Hematopoietic multipotent progenitor cell (in vitro differentiated cells): ENCODE data around the gene TMIGD2. TPM values are rescaled to one million over a fixed set of nuclear protein-coding genes. Genes with fewer than 3 reads are reported as not detected.
"Not testable (repeated sequence)": the region's sequence is repeated elsewhere in the genome, so short reads cannot be mapped to it uniquely, and the experiment has no call there.

ENCODE experiments used
- DNase-seq, 3 donors: peaks; one replicate each; pipeline ENCODE4 v3.0.0-alpha.2; 2011 to 2015; ENCODE audit warnings: low read depth in 2 of 3, low spot score in 2 of 3
- total RNA-seq: library from RNA; depleted of rRNA; stranded (reverse); fragments of >200 nt; gene quantifications from one replicate; pipeline ENCODE4 v1.2.3, GENCODE V29; 2012

The TMIGD2 gene
- total RNA-seq, 1 donor: 36.1 TPM

DNA sequence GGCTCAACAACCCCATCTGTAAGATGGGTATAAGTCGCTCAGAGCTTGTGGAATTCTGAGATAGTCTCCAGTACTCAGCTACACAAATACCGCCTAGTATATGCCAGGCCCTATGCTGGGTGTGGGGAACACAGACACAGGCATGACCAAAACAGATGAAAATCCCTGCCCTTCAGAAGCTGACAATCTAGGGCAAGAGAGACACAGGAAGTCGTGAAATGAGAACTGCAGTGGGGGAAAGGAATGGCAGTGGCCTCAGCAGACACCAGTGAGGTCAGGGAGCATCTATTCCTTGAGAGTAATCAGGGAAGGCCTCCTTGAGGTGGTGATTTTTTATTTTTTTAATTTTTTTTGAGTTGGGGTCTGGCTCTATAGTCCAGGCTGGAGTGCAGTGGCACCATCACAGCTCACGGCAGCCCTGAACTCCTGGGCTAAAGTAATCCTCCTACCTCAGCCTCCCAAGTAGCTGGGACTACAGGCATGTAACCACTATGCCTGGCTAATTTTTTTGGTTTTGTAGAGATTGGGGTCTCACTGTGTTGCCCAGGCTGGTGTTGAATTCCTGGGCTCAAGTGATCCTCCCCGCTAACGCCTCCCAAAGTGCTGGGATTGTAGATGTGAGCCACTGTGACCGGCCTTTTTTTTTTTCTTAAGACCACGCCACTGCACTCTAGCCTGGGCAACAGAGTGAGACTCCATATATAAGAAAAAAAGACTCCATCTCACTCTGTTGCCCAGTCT, 3.2 kb downstream of the TMIGD2 start:
- DNase-seq: no peak

DNA sequence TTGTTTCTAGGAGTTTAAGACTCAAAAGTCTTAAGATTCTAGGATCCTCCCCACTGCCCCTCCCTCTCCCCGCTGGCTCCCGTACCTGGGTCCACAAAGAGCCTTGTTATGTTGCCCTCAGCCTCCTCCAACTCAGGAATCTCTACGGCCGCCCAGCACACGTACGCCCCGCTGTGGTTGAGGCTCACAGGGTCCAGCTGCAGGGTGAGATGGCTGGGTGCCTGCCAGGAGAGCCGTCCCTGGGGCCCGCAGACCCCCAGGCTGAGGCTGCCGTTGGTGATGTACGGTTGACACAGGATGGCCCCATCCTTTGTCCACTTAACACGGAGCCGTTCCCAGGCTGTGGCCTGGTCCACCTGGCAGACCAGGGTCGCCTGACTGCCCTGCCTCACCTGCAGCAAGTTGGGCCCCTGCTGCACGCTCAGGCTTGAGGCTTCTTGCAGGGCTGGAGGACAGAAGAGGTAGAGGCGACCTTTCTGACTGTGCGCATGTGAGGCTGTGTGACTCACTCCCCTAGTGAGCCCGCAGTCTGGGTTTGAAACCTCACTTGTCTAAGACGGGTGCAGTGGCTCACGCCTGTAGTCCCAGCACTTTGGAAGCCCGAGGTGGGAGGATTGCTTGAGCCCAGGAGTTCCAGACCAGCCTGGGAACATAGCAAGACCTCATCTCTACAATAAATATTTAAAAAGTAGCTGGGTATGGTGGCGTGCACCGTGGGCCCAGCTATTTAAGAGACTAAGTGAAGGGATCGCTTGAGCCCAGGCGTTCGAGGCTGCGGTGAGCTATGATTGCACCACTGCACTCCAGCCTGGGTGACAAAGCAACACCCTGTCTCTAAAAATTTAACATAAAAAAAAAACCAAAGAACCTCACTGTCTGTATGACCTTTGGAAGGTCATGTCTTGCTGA, 4.0 kb downstream of the TMIGD2 start:
- DNase-seq: no peak

DNA sequence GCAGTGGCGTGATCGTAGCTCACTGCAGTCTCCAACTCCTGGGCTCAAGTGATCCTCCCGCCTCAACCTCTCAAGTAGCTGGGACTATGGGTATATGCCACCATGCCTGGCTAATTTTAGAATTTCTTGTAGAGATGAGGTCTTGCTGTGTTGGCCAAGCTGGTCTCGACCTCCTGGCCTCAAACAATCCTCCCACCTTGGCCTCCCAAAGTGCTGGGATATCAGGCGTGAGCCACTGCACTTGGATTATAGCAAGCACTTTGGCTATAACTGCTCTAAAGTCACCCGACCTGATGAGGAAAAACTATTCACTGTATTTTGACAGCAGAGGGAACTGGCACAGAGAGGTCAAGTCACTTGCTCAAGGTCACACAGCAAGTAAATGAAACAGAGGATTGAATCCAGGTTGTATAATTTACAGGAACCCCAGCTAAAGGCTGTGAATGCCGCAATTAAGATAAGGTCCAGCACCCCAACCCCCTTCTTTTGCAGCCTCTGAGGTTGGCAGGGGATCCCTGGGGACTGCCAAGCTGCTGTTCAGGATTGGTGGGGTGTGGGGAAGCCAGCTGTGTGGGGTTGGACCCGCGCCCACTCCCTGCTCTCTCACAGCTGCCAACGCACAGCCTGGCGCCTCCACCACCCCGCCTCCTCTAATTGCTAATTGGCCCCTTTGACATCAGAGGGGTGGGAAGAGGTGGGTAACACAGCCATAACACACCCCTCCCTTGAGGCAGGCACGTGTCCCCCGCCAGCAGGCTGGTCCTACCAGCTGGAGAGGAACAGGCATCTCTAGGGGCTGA, 6.0 kb downstream of the TMIGD2 start:
- DNase-seq: peak in 1 of 3 donors; percentile 45

DNA sequence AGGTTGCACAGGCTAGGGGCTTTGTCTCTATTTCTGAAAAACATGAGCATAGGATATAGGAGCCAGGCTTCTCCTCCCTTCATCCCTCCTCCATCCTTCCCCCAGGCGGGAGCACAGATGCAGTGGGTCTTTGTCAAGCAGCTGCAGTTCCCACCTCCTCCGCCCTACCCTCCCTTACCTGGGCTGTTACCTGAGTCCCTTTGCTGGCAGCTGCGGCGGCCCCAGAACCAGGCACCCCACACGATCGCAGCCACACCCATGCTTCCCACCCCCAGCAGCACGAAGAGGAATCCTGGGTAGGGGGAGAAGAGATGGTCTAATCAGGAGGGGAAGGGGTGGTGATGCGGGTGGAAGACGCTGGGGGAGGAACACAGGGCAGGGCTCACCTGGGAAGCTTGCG, 7.8 kb downstream of the TMIGD2 start:
- no peak for DNase-seq

DNA sequence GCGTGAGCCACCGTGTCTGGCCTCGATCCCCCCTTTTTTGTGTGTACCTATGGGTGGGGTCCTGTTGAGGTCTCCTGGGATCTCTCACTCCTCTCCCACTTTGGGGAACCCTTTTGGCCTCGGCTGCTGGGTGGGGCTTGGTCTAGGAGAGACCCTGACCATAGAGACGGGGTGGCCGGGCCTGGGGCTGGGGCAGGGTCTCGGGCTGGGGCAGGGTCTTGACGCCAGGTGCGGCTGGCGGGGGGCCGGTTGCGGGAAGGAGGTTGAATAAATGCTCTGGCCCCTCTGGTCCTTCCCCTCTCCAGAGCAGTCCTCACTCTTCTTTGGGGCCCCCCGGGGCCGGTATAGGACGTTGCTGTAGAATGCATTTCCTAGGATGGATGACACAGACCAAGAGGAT, 9.7 kb downstream of the TMIGD2 start:
- DNase-seq: no peak

DNA sequence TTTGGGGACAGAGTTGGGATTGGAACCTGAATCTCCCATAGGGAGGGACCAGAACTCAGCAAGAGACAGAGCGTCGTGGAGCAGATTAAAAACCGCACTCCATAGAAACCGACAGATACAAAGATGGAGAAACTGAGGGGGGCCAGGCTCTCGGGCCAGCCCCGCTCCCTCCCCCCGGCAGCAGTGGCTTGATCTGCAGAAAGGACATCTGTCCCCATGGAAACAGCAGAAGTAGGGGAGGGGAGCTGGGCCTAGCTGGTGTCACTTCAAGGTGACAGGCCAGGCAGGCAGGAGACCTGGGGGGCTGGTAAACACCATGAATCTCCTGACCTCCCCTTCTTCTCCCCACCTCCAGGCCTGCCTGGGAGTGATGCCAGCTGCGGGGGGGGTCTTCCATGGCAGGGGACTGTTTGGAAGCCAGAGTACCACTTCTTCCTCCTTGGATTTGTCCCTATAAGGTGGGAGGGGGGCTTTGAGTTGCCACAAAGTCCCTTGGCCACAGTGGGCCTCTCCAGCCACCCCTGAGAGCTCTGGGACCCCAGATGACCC, 10.9 kb downstream of the TMIGD2 start:
- DNase-seq: no peak

DNA sequence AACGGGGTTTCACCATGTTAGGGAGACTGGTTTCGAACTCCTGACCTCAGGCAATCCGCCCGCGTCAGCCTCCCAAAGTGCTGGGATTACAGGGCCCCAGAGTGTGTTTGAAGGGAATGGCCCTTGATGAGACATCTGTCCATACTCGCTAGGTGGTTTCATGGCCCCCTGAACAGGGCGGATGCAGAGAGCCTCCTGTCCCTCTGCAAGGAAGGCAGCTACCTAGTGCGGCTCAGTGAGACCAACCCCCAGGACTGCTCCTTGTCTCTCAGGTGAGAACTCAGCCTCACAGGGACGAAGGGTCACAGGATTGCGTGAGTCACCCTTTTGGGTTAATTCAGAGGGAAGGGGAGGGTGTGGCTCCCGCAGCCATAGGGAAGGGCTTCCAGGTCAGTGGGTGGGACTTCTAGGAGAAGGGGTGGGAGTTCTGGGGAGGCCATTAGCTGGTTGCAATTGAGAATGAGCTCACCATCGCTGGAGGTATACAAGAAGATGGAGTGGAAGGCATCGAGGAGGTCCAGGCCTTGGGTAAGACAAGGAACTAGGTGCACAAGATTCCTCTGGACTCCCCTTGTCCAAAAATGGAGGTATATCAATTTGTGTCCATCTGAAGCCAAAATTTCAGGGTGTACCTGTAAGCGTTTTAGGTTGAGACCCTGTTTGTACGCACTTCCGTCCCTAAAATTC, 14.0 kb downstream of the TMIGD2 start:
- no peak for DNase-seq

DNA sequence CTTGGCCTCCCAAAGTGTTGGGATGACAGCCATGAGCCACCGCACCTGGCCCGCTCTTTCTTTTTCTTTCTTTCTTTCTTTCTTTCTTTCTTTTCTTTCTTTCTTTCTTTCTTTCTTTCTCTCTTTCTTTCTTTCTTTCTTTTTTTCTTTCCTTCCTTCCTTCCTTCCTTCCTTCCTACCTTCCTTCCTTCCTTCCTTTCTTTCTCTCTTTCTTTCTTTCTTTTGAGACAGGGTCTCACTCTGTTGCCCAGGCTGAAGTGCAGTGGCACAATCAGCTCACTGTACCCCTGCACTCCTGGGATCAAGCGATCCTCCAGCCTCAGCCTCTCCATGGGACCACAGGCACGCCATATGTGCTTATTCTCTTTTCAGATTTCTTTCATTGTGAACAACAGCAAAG, 16.0 kb downstream of the TMIGD2 start:
- DNase-seq: not testable (repeated sequence)

DNA sequence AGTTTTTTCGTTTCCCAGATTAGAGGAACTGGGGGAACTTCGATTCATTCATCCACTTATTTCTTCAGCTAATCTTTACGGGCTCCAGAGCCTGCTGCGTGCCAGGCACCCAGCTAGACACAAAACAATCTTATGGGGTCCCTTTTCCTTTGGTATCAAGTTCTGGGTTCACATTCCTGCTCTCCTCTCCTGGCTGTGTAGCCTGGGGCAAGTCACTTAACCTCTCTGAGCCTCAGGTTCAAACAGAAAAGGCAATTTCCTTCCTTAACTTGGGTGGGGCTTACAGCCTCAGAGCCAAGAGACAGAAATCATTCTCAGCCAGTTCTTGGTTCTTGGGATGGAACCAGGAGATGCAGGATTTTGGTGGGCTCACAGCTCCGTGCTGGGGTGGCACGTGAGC, 17.2 kb downstream of the TMIGD2 start:
- DNase-seq: no peak

DNA sequence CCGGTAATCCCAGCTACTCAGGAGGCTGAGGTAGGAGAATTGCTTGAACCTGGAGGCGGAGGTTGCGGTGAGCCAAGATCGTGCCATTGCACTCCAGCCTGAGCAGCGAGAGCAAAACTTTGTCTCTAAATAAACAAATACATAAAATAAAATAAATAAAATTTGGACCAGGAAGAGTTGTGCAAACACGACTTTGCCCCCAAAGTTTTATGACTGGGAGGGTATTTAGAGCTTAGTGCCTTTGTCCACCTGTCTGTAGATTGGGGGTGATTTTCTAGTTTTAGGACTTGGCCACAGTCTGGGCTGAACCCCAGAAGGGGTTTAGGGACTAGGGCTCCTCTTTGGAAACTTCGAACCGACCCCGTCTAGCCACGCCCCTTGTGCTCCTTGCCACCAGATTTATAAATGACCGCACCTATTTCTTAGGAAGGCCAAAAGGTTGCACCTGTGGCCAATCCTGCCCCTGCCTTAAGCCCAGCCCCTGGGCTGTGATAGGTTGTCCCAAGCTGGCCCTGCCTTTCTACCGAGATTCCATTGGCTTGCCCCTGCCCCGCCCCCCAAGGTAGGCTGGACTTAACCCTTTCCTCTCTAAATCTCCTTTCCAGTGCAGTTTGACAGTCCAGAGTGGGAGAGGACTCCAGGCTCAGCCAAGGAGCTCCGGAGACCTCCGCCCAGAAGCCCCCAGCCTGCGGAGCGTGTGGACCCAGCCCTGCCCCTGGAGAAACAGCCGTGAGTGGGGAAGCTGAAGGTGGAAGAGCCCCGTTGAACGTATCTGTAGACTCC, 17.8 kb downstream of the TMIGD2 start:
- no peak for DNase-seq

DNA sequence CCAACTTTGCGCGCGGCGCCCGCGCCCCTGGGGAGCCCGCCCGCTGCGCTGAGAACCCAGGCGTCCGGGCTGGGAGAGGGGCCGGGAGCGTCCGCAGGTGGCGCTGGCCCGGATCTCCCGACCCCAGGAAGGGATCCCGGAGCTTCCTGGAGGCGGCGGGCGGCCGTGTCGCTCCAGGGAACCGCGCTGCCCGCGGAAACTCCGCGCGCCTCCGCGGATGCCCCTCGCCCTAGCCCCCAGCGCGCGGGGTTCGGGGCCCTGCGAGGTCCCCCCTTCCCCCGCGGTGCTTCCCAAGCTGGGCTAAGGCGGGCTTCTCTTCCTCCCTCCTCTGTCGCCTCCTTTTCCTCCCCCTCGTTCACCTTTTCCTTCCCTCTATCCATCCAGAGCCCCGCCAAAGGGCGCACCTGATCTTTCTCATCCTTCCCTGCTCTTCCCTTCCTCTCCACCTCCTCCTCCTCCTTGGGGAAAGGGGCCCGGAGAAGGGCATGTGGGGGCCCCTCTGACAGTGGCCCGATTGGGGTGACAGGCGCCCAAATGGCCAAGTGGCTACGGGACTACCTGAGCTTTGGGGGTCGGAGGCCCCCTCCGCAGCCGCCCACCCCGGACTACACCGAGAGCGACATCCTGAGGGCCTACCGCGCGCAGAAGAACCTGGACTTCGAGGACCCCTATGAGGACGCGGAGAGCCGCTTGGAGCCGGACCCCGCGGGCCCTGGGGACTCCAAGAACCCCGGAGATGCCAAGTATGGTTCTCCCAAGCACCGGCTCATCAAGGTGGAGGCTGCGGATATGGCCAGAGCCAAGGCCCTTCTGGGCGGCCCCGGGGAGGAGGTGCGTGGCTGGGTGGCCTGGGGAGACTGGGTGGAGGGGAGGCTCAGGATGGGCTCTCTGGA, 22.4 kb downstream of the TMIGD2 start:
- DNase-seq: no peak

DNA sequence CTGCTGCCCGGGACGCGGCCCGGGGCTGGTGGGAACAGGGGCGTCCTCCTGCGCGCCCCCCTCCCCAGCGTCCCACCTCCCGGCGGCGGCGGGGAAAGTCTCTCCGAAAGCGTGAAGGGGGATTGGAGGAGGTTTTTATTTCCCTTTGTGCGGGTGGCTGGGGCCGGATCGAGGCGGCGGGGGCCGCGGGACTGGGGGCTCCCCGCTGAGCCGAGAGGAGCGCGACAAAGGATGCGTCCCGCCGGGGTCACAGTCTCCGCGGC, 23.0 kb downstream of the TMIGD2 start:
- DNase-seq: no peak

DNA sequence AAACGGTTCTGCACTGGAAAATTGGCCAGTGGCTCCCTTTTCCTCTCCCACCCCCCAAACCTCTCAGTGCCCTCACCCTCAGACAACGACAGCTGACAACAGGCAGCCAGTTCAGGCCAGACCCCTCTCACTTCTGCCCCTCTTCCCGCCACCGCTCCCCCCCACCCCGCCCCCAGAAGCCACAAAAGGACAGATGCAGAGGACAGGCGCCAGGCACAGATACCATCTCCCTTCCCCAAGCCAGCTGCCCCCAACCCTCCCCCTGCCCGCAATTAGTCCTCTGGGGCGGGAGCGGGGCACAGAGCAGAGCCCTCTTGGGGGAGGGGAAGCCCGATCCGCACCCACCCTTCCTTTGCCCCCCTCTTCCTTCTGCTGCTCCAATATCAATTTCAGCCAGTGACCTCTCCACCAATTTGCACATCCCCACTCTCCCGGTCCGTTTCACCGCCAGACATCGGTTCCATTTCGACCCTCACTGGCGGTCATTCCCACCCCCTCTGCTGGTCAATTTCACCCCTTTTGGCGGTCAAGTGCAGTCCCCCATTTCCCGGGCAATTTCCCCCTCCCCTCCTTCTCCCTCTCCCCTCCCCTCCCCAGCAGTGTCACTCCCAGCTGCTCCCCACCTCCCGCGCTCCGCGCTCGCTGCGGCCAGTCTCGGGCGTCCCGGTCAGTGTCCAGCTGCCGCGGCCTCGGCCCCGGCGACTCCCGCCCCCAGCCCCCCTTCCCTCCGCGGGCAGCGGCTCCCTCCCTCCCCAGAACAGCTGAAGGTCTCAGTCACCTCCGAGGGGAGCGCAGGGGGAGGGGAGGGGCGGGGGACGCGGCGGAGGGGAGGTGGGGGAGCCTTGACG, 23.5 kb downstream of the TMIGD2 start, which contains the start of gene SHD:
Gene SHD, plus strand, starts transcription at position 848 of the 848 bp plus-strand sequence. CDS start 798 bp downstream, outside the sequence.
- DNase-seq: peak in 1 of 3 donors; percentile 60

DNA sequence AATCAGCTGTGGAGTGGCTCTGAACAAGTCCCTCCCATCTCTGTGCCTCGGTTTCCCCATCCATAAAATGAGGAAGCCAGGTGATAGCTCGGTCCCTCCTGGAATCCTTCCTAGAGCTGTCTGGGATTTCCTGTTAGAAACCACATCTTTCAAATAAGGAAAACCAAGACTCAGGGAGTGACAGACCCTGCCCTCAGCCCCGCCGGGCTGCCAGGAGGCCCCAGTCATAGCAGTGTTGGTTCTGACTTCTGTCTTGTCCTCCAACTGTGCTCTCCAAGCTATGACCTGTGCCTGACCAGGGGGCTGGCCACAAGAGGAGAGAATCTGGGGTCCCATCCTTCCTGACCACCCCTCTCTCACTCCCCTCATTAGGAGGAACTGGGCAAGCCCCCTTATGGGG, 24.2 kb downstream of the TMIGD2 start:
- no peak for DNase-seq

DNA sequence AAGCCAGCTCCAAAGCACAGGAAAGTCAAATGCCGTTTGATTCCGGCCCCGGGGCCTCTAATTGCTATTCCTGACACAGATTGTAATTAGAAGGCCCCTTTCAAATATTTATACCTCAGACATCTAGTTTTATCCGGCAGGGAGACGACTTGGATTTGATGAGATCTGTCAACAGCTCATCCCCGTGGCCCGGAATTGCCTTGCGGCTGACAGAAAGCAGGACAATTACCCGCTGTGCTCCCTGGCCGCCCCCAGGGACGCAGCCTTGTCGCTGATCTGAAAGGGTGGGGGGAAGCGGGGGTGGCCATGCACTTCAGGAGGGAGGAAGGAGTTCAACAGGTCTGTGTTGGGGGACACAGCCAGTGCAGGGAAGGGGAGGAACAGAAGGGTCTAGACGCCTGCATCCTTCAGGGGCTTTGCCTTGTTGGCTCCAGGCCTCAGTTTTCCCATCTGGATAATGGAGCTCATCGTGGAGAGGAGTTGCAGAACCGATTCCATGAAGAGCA, 24.9 kb downstream of the TMIGD2 start:
- no peak for DNase-seq

DNA sequence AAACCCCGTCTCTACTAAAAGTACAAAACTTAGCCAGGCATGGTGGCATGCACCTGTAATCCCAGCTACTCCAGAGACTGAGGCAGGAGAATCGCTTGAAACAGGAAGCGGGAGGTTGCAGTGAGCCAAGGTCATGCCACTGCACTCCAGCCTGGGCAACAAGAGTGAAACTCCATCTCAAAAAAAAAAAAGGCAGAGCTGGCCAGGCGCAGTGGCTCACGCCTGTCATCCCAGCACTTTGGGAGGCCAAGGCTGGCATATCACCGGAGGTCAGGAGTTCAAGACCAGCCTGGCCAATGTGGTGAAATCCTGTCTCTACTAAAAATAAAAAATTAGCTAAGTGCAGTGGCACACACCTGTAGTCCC, 27.9 kb downstream of the TMIGD2 start:
- not testable (repeated sequence) for DNase-seq

DNA sequence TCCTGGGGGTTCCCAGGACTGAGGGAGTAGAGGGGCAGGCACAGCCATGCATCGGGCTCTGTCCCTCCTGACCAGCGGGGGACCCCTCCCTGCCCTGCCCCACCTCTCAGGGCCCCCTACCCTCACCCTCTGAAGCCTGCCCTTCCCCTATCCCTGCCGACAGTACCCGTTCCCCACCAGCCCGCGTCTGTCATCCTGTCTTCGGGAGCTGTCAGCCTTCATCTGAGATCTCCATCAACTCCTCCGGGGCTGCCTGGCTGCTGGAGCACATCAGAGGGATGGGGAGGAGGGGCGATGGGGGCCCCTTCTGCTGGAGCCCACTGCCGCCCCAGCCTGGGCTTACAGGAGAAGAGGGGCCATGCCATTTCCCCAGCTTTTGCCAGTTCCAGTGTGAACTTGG, 29.3 kb downstream of the TMIGD2 start:
- no peak for DNase-seq
